Measurements from ENCODE around the gene CYB561D2. TPM values are rescaled to one million over a fixed set of nuclear protein-coding genes. Genes with fewer than 3 reads are reported as not detected.

Gene CYB561D2
- total and polyA plus RNA-seq, 2 of the 13 experiments (the other 11 are each of a cell fraction or from before 2014, with no cell fraction given), result 11.1 to 17.2 TPM

DNA sequence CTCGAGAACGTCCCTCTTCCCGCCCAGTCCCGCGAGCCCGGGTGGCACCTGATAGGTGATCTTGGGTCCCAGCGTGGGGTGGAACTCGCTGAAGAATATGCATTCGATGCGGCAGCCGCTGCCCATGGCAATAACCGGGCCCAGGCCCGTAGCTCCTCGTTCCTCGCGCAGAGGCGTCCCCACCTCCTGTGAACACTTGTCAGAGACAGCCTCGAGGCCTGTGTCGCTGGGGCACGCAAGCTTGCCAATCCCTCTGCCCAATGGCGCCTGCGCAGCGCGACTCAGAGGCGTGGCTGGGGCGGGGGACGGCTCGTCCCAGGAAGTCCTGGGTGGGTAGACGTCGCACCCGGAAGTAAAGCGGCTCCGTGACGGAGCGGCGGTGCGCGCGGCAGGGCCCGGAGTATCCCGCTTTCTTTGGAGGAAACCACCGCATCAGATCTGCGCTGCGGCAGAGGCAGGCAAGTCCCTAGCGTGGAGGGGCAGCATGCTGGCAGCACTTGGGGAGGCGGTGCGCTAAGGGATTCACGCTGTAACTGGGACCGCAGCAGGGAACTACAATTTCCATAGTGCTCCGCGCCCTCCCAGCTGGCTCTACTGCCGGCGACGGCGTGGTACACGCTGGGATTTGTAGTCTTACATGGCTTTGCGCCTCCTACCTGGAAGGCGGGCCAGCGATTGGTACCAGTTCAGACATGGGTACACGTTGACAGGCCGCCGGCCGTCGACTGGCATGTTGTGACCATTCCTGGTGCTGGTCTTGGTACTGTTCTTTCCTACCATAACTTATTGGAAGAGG, at the start of gene CYB561D2, which contains the start of gene NPRL2 (continued):
- TF ChIP-seq HMGXB4 (CRISPR knock-in tag; IDR thresholded peaks at IDR 0.05; ENCODE audit: borderline replicate concordance in 1 of 2, low read depth in 1 of 2) (peak; percentile 53 to 80; a peak in 2 of 4 replicates), NRL (CRISPR knock-in tag; IDR thresholded peaks at IDR 0.05; ENCODE audit: borderline replicate concordance) (peak; percentile 96), ZNF720 (CRISPR knock-in tag; IDR thresholded peaks at IDR 0.05) (0 out of 2 replicates have a peak, but pooled peaks have one; percentile 24), ZSCAN9 (CRISPR knock-in tag; IDR thresholded peaks at IDR 0.05; ENCODE audit: borderline replicate concordance) (peak; percentile 89), SALL2 (CRISPR knock-in tag; IDR thresholded peaks at IDR 0.05) (peak; percentile 94), IRF9 (CRISPR knock-in tag; IDR thresholded peaks at IDR 0.05; ENCODE audit: borderline replicate concordance) (peak; percentile 90), DZIP1 (CRISPR knock-in tag; IDR thresholded peaks at IDR 0.05) (peak; percentile 99; the same call in 1 of the 2 replicates), ZNF564 (CRISPR knock-in tag; IDR thresholded peaks at IDR 0.05) (peak; percentile 90), THYN1 (CRISPR knock-in tag; IDR thresholded peaks at IDR 0.05; ENCODE audit: borderline replicate concordance, low read depth) (no peak), IKZF1 (IDR thresholded peaks at IDR 0.05) (no peak), ZNF75D (CRISPR knock-in tag; IDR thresholded peaks at IDR 0.05; ENCODE audit: borderline replicate concordance) (peak; percentile 55; the same call in 1 of the 2 replicates), HDAC2 (CRISPR knock-in tag; IDR thresholded peaks at IDR 0.05) (peak; percentile 67)
- TF ChIP-seq, protein P1, sequence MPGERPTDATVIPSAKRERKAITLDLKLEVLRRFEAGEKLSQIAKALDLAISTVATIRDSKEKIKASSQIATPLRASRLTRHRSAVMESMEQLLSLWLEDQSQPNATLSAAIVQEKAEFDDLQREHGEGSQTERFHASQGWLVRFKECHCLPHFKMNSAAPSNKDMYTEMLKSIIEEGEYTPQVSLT (CRISPR knock-in tag; IDR thresholded peaks at IDR 0.05; ENCODE audit: borderline replicate concordance, low read depth), result no peak
- TF ChIP-seq, protein P2, sequence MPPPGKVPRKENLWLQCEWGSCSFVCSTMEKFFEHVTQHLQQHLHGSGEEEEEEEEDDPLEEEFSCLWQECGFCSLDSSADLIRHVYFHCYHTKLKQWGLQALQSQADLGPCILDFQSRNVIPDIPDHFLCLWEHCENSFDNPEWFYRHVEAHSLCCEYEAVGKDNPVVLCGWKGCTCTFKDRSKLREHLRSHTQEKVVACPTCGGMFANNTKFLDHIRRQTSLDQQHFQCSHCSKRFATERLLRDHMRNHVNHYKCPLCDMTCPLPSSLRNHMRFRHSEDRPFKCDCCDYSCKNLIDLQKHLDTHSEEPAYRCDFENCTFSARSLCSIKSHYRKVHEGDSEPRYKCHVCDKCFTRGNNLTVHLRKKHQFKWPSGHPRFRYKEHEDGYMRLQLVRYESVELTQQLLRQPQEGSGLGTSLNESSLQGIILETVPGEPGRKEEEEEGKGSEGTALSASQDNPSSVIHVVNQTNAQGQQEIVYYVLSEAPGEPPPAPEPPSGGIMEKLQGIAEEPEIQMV (CRISPR knock-in tag; IDR thresholded peaks at IDR 0.05; ENCODE audit: low read depth), result peak; percentile 84; the same call in 1 of the 2 replicates
- TF ChIP-seq, protein P3, sequence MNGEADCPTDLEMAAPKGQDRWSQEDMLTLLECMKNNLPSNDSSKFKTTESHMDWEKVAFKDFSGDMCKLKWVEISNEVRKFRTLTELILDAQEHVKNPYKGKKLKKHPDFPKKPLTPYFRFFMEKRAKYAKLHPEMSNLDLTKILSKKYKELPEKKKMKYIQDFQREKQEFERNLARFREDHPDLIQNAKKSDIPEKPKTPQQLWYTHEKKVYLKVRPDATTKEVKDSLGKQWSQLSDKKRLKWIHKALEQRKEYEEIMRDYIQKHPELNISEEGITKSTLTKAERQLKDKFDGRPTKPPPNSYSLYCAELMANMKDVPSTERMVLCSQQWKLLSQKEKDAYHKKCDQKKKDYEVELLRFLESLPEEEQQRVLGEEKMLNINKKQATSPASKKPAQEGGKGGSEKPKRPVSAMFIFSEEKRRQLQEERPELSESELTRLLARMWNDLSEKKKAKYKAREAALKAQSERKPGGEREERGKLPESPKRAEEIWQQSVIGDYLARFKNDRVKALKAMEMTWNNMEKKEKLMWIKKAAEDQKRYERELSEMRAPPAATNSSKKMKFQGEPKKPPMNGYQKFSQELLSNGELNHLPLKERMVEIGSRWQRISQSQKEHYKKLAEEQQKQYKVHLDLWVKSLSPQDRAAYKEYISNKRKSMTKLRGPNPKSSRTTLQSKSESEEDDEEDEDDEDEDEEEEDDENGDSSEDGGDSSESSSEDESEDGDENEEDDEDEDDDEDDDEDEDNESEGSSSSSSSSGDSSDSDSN (CRISPR knock-in tag; IDR thresholded peaks at IDR 0.05), result peak; percentile 85
